GM10266 (cell line): ENCODE measurements around the gene RERE.

Source experiments
- DNase-seq: peaks from one replicate; pipeline ENCODE4 v3.0.0; 2012; ENCODE audit errors: extremely low spot score
- TF ChIP-seq, protein P1 (sequence below): IDR thresholded peaks from 2 replicates; pipeline ENCODE4 v1.5.1; 2012; ENCODE audit warnings: mild to moderate bottlenecking, low read depth; ENCODE audit not compliant: control insufficient read depth, insufficient read depth; ENCODE audit errors: missing control alignments

RERE gene

GRCh38 chr1:8409606-8410005 is 407.8 kb downstream of the RERE start:
- no peak for DNase-seq
- TF ChIP-seq, protein P1, sequence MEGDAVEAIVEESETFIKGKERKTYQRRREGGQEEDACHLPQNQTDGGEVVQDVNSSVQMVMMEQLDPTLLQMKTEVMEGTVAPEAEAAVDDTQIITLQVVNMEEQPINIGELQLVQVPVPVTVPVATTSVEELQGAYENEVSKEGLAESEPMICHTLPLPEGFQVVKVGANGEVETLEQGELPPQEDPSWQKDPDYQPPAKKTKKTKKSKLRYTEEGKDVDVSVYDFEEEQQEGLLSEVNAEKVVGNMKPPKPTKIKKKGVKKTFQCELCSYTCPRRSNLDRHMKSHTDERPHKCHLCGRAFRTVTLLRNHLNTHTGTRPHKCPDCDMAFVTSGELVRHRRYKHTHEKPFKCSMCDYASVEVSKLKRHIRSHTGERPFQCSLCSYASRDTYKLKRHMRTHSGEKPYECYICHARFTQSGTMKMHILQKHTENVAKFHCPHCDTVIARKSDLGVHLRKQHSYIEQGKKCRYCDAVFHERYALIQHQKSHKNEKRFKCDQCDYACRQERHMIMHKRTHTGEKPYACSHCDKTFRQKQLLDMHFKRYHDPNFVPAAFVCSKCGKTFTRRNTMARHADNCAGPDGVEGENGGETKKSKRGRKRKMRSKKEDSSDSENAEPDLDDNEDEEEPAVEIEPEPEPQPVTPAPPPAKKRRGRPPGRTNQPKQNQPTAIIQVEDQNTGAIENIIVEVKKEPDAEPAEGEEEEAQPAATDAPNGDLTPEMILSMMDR, result no peak

DNA sequence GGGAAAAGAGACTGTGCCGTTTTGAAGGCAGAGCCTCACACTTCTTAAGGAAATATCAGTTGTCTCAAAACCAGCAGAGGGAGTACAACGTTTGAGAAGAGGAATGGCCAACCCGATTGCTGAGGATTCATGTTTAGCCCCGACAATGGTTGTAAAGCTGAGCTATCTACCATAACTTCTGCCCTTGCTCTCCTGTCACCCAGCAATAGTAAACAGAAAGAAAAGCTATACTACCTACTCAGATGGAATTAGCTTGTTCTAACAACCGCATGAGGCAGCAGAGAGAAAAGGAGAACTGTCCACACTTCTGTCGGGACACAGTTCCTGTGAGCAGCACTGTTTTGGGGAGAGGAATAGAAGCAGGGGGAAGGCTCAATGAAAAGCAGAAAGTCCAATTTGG is 408.3 kb downstream of the RERE start:
- TF ChIP-seq, protein P1, result peak; percentile 22
- peak; percentile 33 for DNase-seq

GRCh38 chr1:8408151-8408839 is 409.1 kb downstream of the RERE start:
- no peak for DNase-seq

GRCh38 chr1:8407652-8408051 is 409.8 kb downstream of the RERE start:
- no peak for DNase-seq
- TF ChIP-seq, protein P1, result no peak

More at GRCh38 chr1:8408151-8408839, 409.1 kb downstream of the RERE start:
- TF ChIP-seq, protein P1, result no peak

DNA sequence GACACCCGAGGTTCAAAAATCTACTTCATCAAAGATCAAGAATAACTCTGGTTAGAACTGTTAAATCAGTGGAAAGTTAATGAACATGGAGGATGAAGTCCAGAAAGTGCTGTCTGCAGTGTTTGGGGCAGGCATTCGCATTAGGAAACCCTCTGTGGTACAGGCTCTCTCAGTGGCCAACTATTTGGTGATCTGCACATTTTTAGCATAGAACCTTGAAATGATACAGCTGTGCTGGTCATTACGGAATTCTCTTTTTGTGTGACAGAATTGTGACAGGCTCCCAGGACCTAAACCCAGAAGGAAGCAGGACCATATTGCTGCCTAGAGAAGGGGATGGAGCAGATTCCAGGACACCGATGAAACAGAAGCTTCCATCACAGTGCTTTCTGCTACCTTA is 410.5 kb downstream of the RERE start:
- no peak for DNase-seq

DNA sequence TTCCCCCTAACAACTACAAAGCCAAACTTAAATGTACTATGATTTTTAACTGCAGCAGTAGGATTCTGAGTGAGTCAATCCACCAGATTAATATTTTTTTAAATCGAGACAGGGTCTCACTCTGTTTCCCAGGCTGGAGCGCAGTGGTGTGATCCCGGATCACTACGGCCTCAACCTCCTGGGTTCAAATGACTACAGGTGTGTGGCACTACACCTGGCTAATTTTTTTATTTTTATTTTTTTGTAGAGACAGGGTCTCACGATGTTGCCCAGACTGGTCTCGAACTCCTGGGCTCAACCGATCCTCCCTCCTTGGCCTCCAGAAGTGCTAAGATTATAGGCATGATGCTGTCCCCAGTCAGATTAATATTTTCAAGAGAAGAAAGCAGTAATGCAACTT is 411.4 kb downstream of the RERE start:
- TF ChIP-seq, protein P1, result no peak
- no peak for DNase-seq

More for the DNA sequence above, 410.5 kb downstream of the RERE start:
- TF ChIP-seq, protein P1, result no peak
